GM04503 (cell line): ENCODE measurements around the gene HOXB5.

ENCODE experiments used
- DNase-seq: peaks from one replicate; pipeline ENCODE4 v3.0.0-alpha.2; 2012; ENCODE audit warnings: low read depth

HOXB5 gene

DNA sequence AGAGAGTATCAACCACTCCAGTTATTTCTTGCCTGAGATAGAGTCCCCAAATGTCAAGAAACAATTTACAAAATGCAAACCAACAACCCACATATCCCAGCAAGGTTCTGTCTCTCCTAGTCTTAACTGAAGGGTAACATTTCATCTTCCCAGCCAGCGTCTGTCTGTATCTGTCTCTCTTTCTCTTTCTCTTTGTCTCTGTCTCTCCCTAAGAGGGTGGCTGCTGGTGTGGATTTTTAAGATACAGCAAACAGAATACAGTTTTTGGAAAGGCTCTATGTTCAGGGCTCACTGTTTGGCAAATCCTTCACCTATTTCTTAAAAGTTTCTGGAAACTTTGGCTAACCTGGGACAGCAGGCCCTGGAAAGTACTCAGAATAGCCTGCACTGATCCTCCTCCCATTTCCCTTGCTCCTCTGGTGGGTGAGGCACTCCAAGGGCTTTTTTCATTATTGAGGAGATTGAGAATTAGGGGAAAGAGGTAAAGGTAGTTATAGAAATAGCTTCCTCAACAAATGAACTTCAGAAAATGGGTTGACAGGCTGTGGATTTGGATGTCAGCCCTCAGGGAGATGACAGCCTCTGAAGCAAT, 21.7 kb downstream of the HOXB5 start:
- no peak for DNase-seq

GRCh38 chr17:48571024-48571818, 22.4 kb downstream of the HOXB5 start:
- DNase-seq: no peak

DNA sequence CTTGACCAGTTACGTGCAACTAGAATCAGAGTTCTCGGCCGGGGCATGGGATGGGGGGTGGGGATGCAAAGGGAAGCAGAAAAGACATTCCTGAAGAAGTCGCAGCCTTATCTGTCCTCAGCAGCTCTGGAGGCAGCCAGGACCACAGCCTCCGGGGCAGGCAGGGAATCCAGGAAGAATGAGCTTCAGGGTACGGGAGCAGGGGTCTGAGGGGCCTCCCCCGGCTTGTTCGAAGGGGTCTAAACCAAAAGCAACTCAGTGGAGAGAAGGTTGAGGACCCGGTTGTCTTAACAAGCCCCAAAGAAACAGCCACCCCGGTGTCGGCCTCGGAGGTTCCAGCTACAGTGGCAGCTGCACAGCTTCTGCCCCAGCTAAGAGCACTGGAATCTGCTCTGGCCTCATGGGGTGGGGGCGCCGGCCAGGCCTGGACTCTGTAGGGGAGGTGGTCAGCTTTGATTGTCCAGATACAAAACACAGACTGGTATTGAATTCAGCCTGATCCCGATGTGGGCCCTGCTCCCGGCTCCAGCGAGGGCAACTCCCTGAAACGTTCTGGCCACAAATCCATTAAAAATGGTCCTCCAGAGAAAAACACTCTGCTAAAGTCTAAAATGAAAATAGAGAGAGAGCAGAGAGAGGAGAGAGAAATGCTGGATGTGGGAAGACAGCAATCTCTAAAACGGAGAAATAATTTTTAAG, 23.1 kb downstream of the HOXB5 start:
- DNase-seq: no peak

- no peak for DNase-seq
These were observed 23.8 kb downstream of the HOXB5 start for GRCh38 chr17:48569674-48570324.

DNA sequence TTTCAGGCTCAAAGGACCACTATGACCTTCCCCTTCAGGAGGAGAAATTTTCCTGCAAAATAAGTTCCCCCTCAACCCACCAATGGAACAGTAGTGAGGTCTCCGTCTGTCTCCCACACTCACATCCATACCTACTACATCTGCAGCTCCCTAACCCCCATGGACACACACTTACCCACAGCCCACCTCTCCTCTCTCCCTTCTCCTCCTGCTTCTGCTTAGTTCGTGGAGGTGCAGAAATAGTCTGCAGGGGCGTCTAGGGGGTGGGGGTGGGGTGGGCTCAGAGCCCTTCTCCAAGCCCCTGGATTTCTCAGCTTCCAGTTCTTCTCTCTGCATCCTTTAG, 24.4 kb downstream of the HOXB5 start:
- no peak for DNase-seq

DNA sequence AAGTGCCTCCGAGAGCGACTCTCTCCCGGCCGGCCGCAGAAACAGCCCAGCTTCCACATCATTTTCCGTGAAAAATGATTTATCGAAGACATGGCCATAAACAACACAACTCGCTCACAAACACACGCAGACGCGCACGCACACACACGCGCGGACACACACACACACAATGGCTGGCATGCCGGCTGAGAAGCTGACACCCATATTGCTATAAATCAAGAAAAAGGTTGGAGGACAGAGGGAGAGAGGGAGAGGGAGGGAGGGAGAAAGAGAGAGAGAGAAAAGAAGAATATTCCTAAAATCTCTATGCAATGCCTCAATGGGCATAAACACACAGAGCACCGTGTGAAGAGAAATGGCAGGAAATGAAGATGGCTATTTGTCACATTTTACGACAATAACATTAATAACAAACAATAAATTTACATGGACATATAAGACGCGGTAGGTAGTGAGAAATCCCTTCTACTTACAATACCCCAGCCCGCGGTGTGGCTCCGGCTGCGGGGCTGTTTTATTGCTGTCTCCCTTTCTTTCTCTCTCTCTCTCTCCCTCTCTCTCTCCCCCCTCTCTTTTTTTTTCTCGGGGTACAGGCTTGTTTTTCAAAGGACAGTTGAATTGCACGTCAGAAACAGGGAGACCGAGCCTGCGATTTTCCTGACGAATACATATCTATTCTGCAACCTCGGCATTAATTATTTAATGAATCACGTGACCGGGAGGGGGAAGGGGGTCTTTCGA, 24.9 kb downstream of the HOXB5 start:
- no peak for DNase-seq

- no peak for DNase-seq
These were observed 25.8 kb downstream of the HOXB5 start for GRCh38 chr17:48567646-48568354.

DNA sequence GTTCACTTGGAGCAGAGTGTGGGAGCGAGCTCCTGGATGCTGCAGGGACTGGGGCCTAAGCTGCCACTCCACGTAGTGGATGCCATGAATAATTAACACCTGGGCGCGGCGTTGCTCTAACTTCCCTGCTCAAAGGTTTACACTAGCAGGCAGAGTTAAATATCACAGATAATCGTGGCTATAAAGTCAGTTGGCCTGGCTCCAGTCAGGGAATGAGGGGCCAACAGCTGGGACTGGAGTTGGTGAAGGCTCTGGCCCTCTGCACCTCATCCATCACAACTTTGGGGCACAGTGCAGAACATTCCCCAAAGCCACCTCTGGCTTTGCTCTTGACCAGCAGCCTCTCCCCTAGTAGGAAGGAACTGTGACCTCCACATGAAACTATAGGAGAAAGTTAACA, 26.4 kb downstream of the HOXB5 start:
- no peak for DNase-seq

GRCh38 chr17:48566717-48567116, 26.9 kb downstream of the HOXB5 start:
- DNase-seq: no peak

- no peak for DNase-seq
These were observed 27.5 kb downstream of the HOXB5 start for GRCh38 chr17:48565925-48566710.

GRCh38 chr17:48565022-48565554, 28.5 kb downstream of the HOXB5 start:
- DNase-seq: no peak

DNA sequence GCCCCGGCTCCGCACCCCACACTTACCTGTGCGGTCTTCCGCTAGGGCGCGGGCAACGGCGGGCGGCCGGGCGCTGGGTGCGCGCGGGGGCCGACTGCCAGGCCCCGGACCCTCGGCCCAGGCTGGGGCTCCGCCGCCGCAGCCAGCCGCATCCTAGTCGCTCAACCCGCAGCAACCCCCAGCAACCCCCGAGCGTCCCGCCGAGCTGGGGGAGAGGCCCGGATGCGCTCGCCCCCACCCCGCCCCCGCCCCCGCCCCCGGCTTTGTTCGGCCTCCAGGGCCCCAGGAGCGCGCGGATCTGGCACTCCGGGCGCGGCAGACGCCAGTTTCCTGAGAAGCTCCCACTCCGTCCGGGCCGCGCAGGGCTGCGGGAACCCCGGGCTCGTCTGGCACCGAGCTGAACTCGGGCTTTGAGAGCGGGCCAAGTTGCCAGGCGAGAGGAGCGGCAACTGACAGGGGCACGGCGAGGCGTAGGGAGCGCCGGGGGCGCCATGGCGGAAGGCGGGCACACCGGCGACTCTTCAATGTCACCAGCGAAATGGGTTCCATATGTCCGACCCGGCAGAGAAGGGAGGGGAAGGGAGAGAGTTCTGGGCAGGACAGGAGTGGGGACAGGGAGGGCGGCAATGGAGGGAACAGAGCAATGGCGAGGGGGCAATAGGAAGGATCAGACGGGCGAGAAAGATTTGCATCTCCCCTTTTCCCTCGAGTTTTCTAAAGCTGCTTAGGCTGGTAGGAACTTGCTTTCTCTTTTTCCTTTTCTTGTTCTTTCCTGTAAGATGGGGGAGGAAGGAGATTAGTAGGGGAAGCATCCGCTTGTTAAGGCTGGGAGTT, 29.2 kb downstream of the HOXB5 start:
- DNase-seq: no peak

DNA sequence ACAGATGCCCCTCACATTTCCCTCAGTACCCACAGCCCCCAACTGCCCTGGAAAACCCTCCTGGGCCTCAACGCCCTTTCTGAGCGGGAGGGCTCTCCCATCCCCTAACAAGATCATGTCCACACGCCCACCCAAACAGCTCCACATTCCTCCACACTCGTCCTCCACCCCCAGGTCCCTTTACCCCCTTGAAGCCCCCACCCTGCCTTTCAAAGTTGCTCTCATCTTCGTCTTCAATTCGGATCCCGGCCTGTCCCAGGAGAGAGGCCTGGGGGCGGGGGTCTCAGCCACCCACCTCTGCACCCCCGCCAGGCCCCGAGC, 29.8 kb downstream of the HOXB5 start:
- no peak for DNase-seq

GRCh38 chr17:48563385-48563838, 30.2 kb downstream of the HOXB5 start:
- DNase-seq: no peak

DNA sequence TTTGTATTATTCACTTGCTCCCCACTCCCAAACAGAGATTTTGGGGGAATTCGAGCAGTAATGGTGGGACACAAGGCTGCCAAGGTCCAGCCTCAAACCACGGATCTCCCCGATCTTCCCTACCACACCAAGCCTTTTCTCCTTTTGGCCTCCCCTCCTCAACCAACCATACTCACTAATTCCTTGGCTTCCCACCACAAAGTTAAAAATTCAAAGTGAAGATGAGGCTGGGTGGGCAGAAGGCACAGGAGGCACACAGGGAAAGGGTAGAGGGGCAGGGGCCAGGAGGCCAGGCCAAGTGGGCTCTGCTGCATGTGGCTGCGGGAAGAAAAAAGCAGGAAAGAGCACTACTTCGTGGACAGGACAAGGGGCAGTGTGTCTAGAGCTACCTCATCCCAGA, 30.6 kb downstream of the HOXB5 start:
- no peak for DNase-seq

DNA sequence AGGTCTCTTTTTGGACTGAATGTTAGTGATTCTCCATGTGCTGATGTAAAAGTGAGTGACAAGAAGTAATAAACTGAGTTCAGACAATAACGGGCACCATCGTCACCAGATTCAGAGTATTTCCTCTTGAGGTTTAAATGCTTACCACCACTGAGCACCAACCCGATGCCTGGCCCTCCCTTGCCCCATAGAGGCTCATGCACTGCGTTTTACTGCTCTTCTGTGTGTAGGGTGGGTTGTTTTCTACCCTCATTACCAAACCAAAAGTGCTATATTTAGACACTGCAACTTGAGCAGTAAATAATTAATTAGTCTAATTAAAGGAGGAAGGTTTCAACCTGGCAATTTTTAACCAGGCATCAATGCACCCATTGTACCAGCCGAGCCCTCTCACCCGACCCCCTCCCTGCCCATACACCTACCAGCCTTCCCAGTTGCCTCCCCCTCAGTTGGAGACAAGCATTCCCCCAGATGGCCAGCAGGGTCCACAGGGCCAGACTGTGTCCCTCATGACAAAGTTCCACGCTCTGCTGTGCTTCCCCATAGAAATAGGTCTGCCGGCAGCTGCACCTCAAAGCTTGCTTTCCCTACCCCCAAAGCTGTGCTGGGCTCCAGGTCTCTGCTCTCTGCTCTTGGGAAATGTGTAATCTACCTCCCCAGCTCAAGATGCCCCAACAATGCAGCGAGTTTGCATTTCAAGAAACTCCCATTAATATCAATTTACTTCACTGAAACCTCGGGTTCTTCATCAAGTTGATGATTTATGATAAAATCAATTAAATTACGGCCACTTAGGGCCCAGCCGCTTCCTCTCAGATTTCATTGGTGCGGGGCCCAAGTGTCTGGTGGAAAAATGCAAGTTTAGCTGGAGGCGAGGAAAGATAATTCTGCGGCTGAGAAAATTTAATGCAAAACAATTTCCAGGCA, 31.4 kb downstream of the HOXB5 start:
- DNase-seq: no peak

DNA sequence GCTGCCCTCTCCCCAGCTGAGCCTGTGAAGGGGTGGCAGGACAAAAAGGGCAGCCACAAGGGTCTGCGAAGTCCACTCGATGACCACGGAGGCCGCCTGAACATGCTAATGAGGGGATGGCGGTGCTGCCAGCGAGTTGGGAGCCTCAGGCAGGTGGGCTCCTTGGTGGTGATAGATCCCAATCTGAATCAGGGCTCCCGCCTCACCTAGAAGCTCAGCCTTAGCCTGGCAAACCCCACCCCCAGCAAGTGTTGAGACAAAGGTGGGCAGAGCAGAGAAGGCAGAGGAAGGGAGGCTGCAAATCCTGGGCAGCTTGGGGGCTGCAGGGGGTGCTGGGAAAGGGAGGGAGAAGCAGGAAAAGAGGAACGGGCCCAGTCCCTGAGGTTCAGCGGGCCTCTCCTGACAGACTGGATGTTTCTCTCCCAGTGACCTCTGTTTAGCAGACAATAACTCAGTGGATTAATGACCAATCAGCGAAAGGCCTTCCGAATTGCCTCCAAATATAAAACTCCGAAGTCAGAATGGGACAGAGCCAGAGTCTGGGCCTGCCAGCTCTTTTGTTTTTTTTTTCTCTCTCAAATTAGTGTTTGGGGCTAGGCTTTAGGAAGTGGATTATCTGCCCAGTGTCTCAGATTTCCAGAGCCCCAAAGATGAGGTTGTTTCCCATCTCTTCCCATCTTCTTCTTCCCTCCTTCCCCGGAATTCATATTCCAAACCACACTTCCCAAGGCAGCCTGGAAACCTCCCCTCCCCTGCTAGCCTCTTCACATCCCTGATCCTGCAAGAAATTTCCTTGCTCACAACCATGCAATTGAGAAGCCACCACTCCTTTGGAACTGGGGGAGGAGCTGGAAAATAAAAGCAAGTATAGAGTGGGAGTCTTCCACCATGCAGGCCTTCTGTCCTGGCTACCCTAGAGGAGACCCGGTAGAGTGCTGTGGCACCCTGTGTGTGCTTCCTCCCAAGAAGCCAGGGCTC, 33.5 kb downstream of the HOXB5 start:
- DNase-seq: no peak
